ENCODE results near the gene MAPK8IP2.
"Not testable (repeated sequence)": the region's sequence is repeated elsewhere in the genome, so short reads cannot be mapped to it uniquely, and the experiment has no call there.

MAPK8IP2 gene

DNA sequence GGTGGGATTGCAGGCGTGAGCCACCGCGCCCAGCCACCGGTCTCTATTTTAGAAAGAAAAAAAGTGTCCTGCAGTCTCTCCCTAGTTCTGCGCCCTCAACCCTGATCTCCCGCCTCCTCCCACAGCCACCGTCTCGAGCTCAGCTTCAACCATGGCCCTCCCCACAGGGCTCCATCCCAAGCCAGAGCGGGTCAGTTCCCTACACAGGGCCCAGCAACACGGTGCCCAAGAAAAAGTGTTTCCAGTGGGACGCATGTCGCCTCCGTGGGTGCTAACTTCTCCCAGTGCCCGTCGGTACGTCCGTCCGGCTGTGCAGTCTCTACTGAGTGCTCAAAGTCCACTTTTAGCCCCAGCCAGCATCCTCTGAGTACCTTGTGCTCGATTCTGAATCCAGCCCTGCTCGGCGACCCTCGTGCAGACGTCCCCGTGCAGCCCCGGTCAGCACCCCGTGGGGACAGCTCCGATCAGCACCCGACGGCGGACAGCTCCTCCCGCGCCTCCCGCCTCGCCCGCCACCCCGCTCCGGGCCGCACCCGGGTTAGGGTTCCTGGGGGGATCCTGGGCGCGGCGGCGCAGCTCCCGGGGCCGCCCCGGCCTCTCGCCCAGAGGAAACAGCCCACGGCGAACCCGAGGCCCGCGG, 657 bp upstream of the MAPK8IP2 start:
- no peak for DNase-seq (ENCODE audit: low read depth)

DNA sequence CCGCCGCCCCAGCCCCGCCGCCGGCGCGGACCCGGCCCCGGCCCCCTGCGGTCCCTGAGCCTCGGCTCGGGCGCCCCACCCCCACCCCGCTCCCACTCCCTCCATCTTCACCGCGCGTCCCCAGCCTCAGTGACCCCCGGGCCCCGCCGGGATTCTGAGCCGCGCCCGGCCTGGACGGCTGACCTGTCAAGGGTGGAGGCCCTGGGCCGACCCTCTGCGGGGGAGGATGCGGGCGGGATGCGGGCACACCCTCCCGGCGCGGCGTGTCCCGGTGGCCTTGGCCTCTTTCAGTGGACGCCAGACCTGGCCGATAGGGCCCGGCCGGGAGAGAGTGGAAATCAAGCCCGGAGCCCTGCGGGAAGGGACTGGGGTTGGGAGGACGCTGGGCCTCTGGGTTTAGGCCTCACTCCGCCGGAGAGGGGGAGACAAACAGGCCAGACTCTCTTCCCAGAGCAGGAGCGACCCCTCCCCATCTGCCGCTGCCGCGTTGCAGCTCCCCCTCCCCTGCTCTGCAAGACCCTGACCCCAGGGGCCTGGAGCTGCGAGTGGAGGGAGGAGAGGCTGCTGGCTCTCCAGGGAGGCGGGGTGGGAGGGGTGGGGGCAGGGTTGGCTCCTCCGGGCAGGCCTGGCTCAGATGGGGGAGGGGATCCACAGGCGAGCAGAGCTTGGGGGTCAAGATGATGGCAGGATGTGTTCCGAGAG, 525 bp downstream of the MAPK8IP2 start:
- no peak for DNase-seq (ENCODE audit: low read depth)

DNA sequence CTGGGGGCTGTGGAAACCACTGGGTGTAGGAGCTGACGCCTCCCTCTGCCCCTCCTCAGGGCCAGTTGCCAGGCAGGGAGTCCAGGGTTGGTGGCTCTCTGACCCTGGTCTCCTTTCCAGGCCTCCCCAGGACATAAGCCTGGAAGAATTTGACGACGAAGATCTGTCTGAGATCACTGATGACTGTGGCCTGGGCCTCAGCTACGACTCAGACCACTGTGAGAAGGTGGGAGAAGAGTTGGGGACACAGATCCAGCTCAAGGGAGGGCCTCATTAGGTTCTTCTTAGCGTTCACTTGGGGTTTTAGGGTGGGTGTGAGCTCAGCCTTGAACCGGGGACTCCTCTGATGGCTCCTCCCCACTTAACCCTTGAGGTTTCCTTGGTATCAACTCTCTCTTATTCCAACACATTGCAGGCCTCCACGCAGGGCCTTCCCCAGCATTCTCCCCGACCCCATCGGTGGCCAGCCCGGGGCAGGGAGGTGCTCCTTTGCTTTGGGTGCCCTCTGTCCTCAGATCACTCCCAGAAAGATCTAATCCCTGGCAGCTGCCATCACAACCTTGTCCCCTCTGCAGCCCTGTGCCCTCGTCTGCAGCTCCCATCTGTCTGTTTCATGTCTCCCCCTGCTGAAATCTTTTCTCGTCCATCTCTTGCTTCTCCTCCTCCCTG, 1.2 kb downstream of the MAPK8IP2 start:
- no peak for DNase-seq (ENCODE audit: low read depth)

DNA sequence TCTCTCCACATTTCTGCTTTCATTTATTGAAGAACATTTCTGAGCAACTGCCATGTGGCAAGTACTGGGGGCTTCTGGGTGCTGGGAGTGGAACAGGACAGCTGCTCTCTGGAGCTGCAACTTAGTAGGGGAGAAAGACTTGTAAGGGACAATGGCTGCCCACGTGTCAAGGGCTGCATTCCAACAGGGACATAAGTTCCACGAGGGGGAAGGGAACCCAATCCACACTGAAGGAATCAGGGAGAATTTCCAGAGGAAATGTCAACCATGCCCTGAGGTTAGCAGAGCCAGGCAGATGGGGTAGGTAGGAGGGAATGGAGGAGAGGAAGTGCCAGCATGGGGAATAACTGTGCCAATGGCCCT, 1.7 kb downstream of the MAPK8IP2 start:
- no peak for DNase-seq (ENCODE audit: low read depth)

DNA sequence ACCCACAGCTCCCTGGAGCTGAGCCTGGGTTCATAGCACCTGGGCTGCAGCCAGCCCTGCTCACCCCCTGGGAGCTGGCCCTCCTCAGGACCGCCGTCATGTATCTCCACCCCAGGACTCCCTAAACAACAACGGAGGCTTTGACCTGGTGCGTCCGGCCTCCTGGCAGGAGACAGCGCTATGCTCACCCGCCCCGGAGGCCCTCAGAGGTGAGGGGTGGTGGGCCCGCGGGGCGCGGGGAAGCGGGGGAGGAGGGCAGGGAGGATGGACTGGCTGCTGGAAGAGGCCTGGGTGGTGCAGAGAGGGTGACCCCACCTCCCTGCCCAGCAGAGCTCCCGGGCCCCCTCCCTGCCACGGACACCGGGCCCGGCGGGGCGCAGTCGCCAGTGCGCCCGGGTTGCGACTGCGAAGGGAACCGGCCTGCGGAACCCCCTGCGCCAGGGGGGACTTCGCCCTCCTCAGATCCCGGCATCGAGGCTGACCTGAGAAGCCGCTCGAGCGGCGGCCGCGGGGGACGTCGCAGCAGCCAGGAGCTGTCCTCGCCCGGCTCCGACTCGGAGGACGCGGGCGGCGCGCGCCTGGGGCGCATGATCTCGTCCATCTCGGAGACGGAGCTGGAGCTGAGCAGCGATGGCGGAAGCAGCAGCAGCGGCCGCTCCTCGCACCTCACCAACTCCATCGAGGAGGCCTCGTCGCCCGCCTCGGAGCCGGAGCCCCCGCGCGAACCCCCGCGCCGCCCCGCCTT, 3.1 kb downstream of the MAPK8IP2 start:
- no peak for DNase-seq (ENCODE audit: low read depth)

GRCh38 chr22:50604256-50605001, 3.8 kb downstream of the MAPK8IP2 start:
- no peak for DNase-seq (ENCODE audit: low read depth)

DNA sequence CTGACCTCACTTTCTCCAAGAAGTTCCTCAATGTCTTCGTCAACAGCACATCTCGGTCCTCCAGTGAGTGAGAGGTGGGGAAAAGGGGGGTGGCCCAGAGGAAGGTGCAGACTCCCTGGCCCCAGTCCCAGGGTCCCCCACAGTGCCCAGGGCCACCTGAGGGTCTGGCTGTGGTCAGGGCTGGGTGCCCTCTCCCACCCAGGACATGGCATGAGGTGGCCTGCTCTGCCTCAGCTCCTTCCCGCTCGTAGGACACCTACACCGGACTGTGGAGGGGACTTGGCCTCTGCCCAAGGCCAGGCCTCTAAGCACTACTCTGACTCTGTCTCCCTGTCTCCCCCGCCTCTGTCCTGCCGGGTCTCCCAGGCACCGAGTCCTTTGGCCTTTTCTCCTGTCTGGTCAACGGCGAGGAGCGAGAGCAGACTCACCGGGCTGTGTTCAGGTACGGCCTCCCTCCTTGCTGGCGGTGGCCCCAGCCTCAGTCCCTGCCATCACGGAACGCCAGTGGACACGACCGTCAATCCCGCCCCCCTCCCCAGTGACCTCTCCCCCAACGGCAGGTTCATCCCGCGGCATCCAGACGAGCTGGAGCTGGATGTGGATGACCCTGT, 4.5 kb downstream of the MAPK8IP2 start:
- no peak for DNase-seq (ENCODE audit: low read depth)

GRCh38 chr22:50605613-50606074, 5.1 kb downstream of the MAPK8IP2 start:
- no peak for DNase-seq (ENCODE audit: low read depth)

GRCh38 chr22:50606165-50606945, 5.8 kb downstream of the MAPK8IP2 start:
- DNase-seq (ENCODE audit: low read depth): no peak

DNA sequence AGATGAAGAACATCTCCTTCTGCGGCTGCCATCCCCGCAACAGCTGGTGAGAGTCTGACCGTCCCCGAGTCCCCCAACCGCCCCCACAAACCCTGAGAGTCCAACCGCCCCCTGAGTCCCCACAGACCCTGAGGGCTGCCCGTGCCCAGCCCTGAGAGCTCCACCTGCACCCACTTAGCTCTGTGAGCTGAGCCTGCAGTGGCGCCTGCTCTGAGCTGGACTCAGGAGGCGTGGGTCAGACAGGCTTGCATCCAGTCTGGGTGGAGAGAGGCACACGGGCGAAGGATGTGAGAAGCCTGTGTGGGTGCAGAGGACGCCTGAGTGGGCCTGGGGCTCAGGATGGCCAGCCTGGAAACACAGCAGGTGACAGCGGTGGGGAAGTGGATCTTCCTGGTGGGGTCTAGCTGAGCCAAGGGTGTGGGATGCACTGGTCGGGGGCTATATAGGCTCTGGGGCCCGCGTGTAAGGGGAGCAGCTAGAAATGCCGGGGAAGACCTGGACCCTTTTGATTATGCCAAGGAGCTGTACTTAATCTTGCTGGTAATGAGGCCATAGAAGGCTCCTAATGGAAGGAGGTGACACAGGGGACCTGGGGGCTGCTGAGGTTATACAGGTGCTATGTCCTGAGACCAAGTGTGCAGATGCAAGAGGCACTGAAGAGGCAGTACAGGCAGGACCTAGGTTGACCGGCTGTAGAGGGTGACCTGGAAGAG, 6.5 kb downstream of the MAPK8IP2 start:
- DNase-seq (ENCODE audit: low read depth): no peak

DNA sequence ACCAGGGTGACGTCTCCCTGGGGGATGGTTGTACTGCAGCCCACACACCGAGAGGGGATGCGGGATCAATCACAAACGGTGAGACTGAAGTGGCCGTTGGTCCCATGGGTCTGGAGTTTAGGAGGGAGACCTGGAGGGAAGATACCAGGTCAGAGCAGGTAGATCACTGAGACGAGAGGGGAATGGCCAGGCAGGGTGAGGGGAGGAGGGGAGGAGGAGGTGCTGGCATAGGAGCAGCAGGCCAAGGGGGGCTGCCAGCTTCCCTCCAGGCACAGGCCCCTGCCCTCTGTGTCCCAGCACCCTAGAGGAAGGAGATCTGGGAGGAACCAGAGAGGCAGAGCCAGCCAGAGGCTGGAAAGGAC, 7.0 kb downstream of the MAPK8IP2 start:
- no peak for DNase-seq (ENCODE audit: low read depth)

GRCh38 chr22:50608058-50608840, 7.7 kb downstream of the MAPK8IP2 start:
- not testable (repeated sequence) for DNase-seq (ENCODE audit: low read depth)

DNA sequence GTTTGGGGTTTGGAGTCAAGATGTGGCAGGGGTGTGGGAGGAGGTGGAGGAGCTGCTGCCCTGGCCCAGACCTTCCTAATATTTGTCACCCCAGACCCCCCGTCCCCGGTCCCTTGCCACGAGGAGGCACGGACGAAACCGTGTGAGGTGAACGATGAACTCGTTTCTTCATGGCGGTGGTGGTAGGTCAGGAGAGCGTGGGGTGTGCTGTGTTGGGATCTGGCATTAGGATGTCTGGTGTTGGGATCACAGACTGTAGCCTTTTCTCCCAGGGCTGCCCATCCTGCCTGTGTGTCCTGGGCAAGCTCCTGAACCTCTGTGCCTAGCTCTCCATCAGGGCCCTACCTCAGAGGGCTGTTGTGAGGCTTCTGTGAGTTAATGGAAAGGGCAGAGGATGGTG, 8.4 kb downstream of the MAPK8IP2 start:
- no peak for DNase-seq (ENCODE audit: low read depth)

- DNase-seq (ENCODE audit: low read depth): no peak
Measured at GRCh38 chr22:50609599-50609998, 9.0 kb downstream of the MAPK8IP2 start.

- DNase-seq (ENCODE audit: low read depth): no peak
Measured at GRCh38 chr22:50610041-50610451, 9.5 kb downstream of the MAPK8IP2 start.

- DNase-seq (ENCODE audit: low read depth): no peak
Measured at GRCh38 chr22:50610581-50610980, 10.0 kb downstream of the MAPK8IP2 start.

GRCh38 chr22:50611341-50612060, 10.9 kb downstream of the MAPK8IP2 start:
- no peak for DNase-seq (ENCODE audit: low read depth)

DNA sequence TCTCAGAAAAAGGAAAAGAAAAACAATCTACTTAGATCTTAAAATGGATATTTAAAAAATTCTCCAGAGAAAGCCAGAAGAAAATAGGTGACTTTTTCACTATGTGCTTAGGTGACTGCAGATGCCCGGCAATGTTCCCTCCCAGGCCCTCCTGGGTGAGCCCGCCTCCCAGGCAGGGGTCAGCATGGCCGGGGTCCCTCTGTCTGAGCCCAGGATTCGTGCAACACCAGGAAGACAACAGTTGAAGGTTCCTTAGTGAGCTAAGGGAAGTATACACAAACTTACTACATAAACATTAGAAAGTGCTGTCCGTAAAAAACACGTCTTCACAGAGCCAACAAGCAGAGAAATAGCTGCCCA, 11.6 kb downstream of the MAPK8IP2 start:
- no peak for DNase-seq (ENCODE audit: low read depth)
